SK-N-SH (cell line): ENCODE data around the gene PTCD1. TPM values are rescaled to one million over a fixed set of nuclear protein-coding genes. Genes with fewer than 3 reads are reported as not detected.
A peak's percentile ranks its signal among the peaks of the same experiment; 100 is the strongest.

Experiments used
- CTCF ChIA-PET: fragments of 300-600, 350-600 bp; formaldehyde crosslinking; extraction: SDS; loops from one replicate; lab custom pipeline; 2021; lab: Yijun Ruan, JAX
- POLR2A ChIA-PET: fragments of 350-600 bp; sonication (Branson Sonifier 250); formaldehyde crosslinking; extraction: SDS; loops from one replicate; lab custom pipeline; 2020; ENCODE audit warnings: antibody characterized with exemption, inconsistent platforms; lab: Yijun Ruan, JAX
- DNase-seq: peaks from one replicate; pipeline ENCODE4 v3.0.0; 2012
- H2AFZ ChIP-seq: fragments of 200-600 bp; sonication (generic); 2 replicates; pipeline ENCODE4 v1.8.1; 2016; ENCODE audit warnings: antibody characterized with exemption, mild to moderate bottlenecking, low read depth
- H3F3A ChIP-seq: fragments of 200-600 bp; sonication (generic); replicated peaks from 2 replicates; pipeline ENCODE3; 2016; ENCODE audit warnings: antibody characterized with exemption, mild to moderate bottlenecking; ENCODE audit not compliant: insufficient read depth
- H3K27ac ChIP-seq, 2 experiments: fragments of 200-500 bp in 1 of 2; fragments of 200-600 bp in 1 of 2; sonication (Bioruptor generic) in 1 of 2; sonication (generic), shearing (Covaris generic) in 1 of 2; 2 replicates each; pipeline versions ENCODE4 v1.5.1 to v1.6.1; 2014 to 2016; ENCODE audit warnings: low read depth in 2 of 2, inconsistent platforms in 1 of 2, low read length in 1 of 2, mild to moderate bottlenecking in 1 of 2, mixed read lengths in 1 of 2
- H3K27me3 ChIP-seq: fragments of 200-600 bp; sonication (generic), shearing (Covaris generic); 2 replicates; pipeline ENCODE4 v1.6.1; 2016; ENCODE audit warnings: mixed run types; ENCODE audit not compliant: insufficient read depth
- H3K36me3 ChIP-seq, 2 experiments: fragments of 200-500 bp in 1 of 2; fragments of 200-600 bp in 1 of 2; sonication (Bioruptor generic) in 1 of 2; sonication (generic) in 1 of 2; replicated peaks in 1 of 2; 2 replicates each; pipeline versions ENCODE3 to v1.5.1; 2014 to 2016; ENCODE audit warnings: low read length in 1 of 2, mild to moderate bottlenecking in 1 of 2; ENCODE audit not compliant: insufficient read depth in 2 of 2, control insufficient read depth in 1 of 2
- H3K4me1 ChIP-seq, 2 experiments: fragments of 200-500 bp in 1 of 2; fragments of 200-600 bp in 1 of 2; sonication (Bioruptor generic) in 1 of 2; sonication (generic), shearing (Covaris generic) in 1 of 2; 2 replicates each; pipeline versions ENCODE4 v1.5.1 to v1.6.1; 2014 to 2016; ENCODE audit warnings: low read depth in 1 of 2, low read length in 1 of 2, mixed run types in 1 of 2; ENCODE audit not compliant: insufficient read depth in 2 of 2, control insufficient read depth in 1 of 2
- H3K4me2 ChIP-seq: fragments of 200-600 bp; sonication (generic), shearing (Covaris generic); 2 replicates; pipeline ENCODE4 v1.6.1; 2017; ENCODE audit warnings: mixed run types
- H3K4me3 ChIP-seq, 2 experiments: fragments of 200-500 bp in 1 of 2; fragments of 200-600 bp in 1 of 2; sonication (Bioruptor generic) in 1 of 2; sonication (generic), shearing (Covaris generic) in 1 of 2; 2 replicates each; pipeline versions ENCODE4 v1.5.1 to v1.8.1; 2014 to 2016; ENCODE audit warnings: low read depth in 2 of 2, inconsistent platforms in 1 of 2, low read length in 1 of 2, mild to moderate bottlenecking in 1 of 2, mixed read lengths in 1 of 2, moderate library complexity in 1 of 2
- H3K79me2 ChIP-seq: fragments of 200-600 bp; sonication (generic); 2 replicates; pipeline ENCODE4 v1.8.1; 2017; ENCODE audit warnings: mild to moderate bottlenecking; ENCODE audit not compliant: insufficient read depth
- H3K9ac ChIP-seq: fragments of 200-600 bp; sonication (generic); 2 replicates; pipeline ENCODE4 v1.6.1; 2017; ENCODE audit warnings: mixed run types
- H3K9me2 ChIP-seq: fragments of 200-600 bp; sonication (generic); 2 replicates; pipeline ENCODE4 v1.6.1; 2017; ENCODE audit warnings: mixed run types
- H3K9me3 ChIP-seq: fragments of 200-600 bp; sonication (generic); 2 replicates; pipeline ENCODE4 v1.6.1; 2017; ENCODE audit warnings: mixed run types, mild to moderate bottlenecking, moderate library complexity
- H4K20me1 ChIP-seq: fragments of 200-600 bp; sonication (generic); 2 replicates; pipeline ENCODE4 v1.6.1; 2017; ENCODE audit warnings: mild to moderate bottlenecking, mixed run types; ENCODE audit not compliant: insufficient read depth
- EP300 ChIP-seq, 2 experiments: IDR thresholded peaks; 2 replicates each; pipeline versions ENCODE4 v1.4.0 to v1.6.1; 2012; ENCODE audit warnings: borderline replicate concordance in 1 of 2, low read depth in 1 of 2, low read length in 1 of 2
- EZH2phosphoT487 ChIP-seq: fragments of 200-600 bp; sonication (generic); IDR thresholded peaks from 2 replicates; pipeline ENCODE4 v1.6.1; 2017; ENCODE audit warnings: low read depth, mixed run types, mild to moderate bottlenecking, antibody characterized with exemption, moderate library complexity, borderline replicate concordance
- FOXJ3 ChIP-seq: sonication (generic); formaldehyde crosslinking; IDR thresholded peaks from 2 replicates; pipeline ENCODE4 v1.5.1; 2020; ENCODE audit warnings: mild to moderate bottlenecking, missing genetic modification reagents
- GABPA ChIP-seq: IDR thresholded peaks from 2 replicates; pipeline ENCODE4 v1.4.0; 2012; ENCODE audit warnings: low read depth, mild to moderate bottlenecking
- NRF1 ChIP-seq: IDR thresholded peaks from 2 replicates; pipeline ENCODE4 v1.6.1; 2012; ENCODE audit warnings: low read depth, mild to moderate bottlenecking, low read length
- RAD21 ChIP-seq: IDR thresholded peaks from 2 replicates; pipeline ENCODE4 v1.6.1; 2012; ENCODE audit warnings: mild to moderate bottlenecking, low read length
- RXRA ChIP-seq: IDR thresholded peaks from 2 replicates; pipeline ENCODE4 v1.4.0; 2012; ENCODE audit warnings: low read depth, mild to moderate bottlenecking, borderline replicate concordance
- SIN3A ChIP-seq: IDR thresholded peaks from 2 replicates; pipeline ENCODE4 v1.6.1; 2012; ENCODE audit warnings: low read depth, mild to moderate bottlenecking, low read length, moderate library complexity, borderline replicate concordance
- TAF1 ChIP-seq: IDR thresholded peaks from 2 replicates; pipeline ENCODE4 v1.6.1; 2012; ENCODE audit warnings: low read depth, mild to moderate bottlenecking, low read length, moderate library complexity, borderline replicate concordance
- TCF12 ChIP-seq: IDR thresholded peaks from 2 replicates; pipeline ENCODE4 v1.4.0; 2012
- YY1 ChIP-seq: IDR thresholded peaks from 2 replicates; pipeline ENCODE4 v1.4.0; 2012; ENCODE audit warnings: low read depth, mild to moderate bottlenecking
- WGBS: methylation state at CpG from one replicate; pipeline ENCODE4 v1.1.6; 2017; ENCODE audit warnings: low lambda C conversion rate; 5-methylcytosine and 5-hydroxymethylcytosine counted together
- polyA plus RNA-seq, 3 experiments: library from polyadenylated mRNA; depleted of rRNA; stranded (reverse); fragments of >200 nt; gene quantifications; 2 replicates each; pipeline ENCODE4 v1.2.3, GENCODE V29; 2012
- TF ChIP-seq, protein P1 (sequence below): IDR thresholded peaks from 2 replicates; pipeline ENCODE4 v1.6.1; 2012; ENCODE audit warnings: mild to moderate bottlenecking, low read depth, low read length, moderate library complexity
- TF ChIP-seq, protein P2 (sequence below): IDR thresholded peaks from 2 replicates; pipeline ENCODE4 v1.4.0; 2012; ENCODE audit warnings: low read depth, borderline replicate concordance
- TF ChIP-seq, protein P3 (sequence below): IDR thresholded peaks from 2 replicates; pipeline ENCODE4; 2012
- TF ChIP-seq, protein P4 (sequence below): IDR thresholded peaks from 2 replicates; pipeline ENCODE4 v1.4.0; 2012; ENCODE audit warnings: low read depth, borderline replicate concordance

PTCD1 gene
- polyA plus RNA-seq, 1 of the 3 experiments (the other 2 are of a cell fraction): 8.2 TPM

DNA sequence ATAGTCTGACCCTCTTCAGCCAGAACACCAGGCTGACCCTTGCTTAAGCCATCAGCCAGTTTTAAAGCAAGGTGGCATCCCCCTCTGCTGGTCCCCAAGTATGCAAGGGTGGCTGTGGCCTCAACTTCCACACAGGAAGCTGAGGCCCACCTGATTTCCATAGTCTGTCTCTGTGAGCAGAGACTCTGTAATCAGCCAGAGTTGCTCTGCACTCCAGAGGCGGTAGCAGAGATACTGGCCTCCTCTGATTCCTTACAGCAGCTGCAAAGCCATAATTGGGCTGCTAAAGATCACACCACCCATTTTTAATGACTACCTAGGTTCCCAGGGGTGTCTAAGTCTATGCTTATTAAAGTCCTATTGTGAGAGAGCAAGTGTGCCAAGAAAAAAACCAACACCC is 32.0 kb downstream of the PTCD1 start:
- H3K4me3 ChIP-seq: peak overlapping the region; percentile 85 to 97
- ChIA-PET POLR2A (interaction anchor here (0.9 to 5.2 kb wide), 2 partner anchors 10 to 31 kb away, joined by 3 to 102 read pairs; no protein-coding TSS in a partner anchor), CTCF (interaction anchor here (0.6 to 3.5 kb wide), 10 partner anchors 7 to 573 kb away, joined by 3 to 16 read pairs (median 4); no protein-coding TSS in a partner anchor)
- H2AFZ ChIP-seq: no peak overlapping the region
- H3F3A ChIP-seq: peaks cover 12% of the 10 kb centered on the region
- H3K27me3 ChIP-seq: no peaks in the 10 kb centered on the region
- peaks cover 97% of the 10 kb centered on the region for H3K79me2 ChIP-seq
- no peaks in the 10 kb centered on the region for H3K9me2 ChIP-seq
- H3K9me3 ChIP-seq: no peaks in the 10 kb centered on the region
- peak overlapping the region; percentile 91 for H3K4me2 ChIP-seq
- peak; percentile 4; the same call in 1 of the 2 replicates for TF ChIP-seq RAD21
- TF ChIP-seq, protein P1, sequence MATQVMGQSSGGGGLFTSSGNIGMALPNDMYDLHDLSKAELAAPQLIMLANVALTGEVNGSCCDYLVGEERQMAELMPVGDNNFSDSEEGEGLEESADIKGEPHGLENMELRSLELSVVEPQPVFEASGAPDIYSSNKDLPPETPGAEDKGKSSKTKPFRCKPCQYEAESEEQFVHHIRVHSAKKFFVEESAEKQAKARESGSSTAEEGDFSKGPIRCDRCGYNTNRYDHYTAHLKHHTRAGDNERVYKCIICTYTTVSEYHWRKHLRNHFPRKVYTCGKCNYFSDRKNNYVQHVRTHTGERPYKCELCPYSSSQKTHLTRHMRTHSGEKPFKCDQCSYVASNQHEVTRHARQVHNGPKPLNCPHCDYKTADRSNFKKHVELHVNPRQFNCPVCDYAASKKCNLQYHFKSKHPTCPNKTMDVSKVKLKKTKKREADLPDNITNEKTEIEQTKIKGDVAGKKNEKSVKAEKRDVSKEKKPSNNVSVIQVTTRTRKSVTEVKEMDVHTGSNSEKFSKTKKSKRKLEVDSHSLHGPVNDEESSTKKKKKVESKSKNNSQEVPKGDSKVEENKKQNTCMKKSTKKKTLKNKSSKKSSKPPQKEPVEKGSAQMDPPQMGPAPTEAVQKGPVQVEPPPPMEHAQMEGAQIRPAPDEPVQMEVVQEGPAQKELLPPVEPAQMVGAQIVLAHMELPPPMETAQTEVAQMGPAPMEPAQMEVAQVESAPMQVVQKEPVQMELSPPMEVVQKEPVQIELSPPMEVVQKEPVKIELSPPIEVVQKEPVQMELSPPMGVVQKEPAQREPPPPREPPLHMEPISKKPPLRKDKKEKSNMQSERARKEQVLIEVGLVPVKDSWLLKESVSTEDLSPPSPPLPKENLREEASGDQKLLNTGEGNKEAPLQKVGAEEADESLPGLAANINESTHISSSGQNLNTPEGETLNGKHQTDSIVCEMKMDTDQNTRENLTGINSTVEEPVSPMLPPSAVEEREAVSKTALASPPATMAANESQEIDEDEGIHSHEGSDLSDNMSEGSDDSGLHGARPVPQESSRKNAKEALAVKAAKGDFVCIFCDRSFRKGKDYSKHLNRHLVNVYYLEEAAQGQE: no peak
- peaks cover 60% of the 10 kb centered on the region for H4K20me1 ChIP-seq
- no peak for DNase-seq
- H3K9ac ChIP-seq: peak overlapping the region; percentile 96
- WGBS: 83% methylated on average over 1 of the region's 1 CpG
- peak overlapping the region in 1 of 2 experiments; percentile 98; a peak in 2 of 4 replicates for H3K27ac ChIP-seq
- peaks cover 15 to 28% of the 10 kb centered on the region in 2 experiments for H3K4me1 ChIP-seq
- H3K36me3 ChIP-seq: peaks cover 38 to 49% of the 10 kb centered on the region in 2 experiments

DNA sequence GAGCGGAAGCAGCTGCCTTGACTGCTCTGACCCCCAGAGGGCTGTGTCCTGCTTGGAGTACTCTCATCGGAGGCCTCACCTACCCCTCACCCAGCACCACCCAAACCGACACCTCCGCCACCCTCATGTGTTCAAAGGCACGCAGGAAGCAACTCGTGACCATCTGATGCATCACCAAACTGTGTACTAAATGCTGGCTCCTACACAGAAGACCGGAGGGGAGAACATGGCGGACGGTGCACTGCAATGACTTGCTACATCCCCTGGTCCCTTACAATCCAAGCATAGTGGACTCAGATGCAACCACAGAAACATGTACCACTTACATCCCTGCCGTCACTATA is 33.6 kb downstream of the PTCD1 start:
- 94% methylated on average over 10 of the region's 10 CpGs for WGBS
- Histone ChIP-seq H3K4me3 (no peak overlapping the region), H3K79me2 (peaks cover 88% of the 10 kb centered on the region), H3K27me3 (no peaks in the 10 kb centered on the region), H4K20me1 (peaks cover 55% of the 10 kb centered on the region), H3K4me2 (no peak overlapping the region), H3K9me2 (no peaks in the 10 kb centered on the region), H3K36me3 (peaks cover 36 to 47% of the 10 kb centered on the region in 2 experiments), H3K4me1 (peaks cover 11 to 22% of the 10 kb centered on the region in 2 experiments), H3K27ac (no peak overlapping the region), H3F3A (peaks cover 21% of the 10 kb centered on the region), H3K9ac (no peak overlapping the region), H3K9me3 (no peaks in the 10 kb centered on the region), H2AFZ (no peak overlapping the region)
- no peak for DNase-seq
- TF ChIP-seq, protein P1: no peak
- no peak for TF ChIP-seq FOXJ3 (CRISPR knock-in tag)
- TF ChIP-seq, protein P2, sequence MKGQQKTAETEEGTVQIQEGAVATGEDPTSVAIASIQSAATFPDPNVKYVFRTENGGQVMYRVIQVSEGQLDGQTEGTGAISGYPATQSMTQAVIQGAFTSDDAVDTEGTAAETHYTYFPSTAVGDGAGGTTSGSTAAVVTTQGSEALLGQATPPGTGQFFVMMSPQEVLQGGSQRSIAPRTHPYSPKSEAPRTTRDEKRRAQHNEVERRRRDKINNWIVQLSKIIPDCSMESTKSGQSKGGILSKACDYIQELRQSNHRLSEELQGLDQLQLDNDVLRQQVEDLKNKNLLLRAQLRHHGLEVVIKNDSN: no peak
- TF ChIP-seq NRF1: no peak
- TF ChIP-seq SIN3A: no peak
- no peak for TF ChIP-seq RXRA
- TF ChIP-seq, protein P3, sequence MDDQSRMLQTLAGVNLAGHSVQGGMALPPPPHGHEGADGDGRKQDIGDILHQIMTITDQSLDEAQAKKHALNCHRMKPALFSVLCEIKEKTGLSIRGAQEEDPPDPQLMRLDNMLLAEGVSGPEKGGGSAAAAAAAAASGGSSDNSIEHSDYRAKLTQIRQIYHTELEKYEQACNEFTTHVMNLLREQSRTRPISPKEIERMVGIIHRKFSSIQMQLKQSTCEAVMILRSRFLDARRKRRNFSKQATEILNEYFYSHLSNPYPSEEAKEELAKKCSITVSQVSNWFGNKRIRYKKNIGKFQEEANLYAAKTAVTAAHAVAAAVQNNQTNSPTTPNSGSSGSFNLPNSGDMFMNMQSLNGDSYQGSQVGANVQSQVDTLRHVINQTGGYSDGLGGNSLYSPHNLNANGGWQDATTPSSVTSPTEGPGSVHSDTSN: no peak
- no peak for TF ChIP-seq TCF12
- no peak for TF ChIP-seq YY1
- TF ChIP-seq, protein P4, sequence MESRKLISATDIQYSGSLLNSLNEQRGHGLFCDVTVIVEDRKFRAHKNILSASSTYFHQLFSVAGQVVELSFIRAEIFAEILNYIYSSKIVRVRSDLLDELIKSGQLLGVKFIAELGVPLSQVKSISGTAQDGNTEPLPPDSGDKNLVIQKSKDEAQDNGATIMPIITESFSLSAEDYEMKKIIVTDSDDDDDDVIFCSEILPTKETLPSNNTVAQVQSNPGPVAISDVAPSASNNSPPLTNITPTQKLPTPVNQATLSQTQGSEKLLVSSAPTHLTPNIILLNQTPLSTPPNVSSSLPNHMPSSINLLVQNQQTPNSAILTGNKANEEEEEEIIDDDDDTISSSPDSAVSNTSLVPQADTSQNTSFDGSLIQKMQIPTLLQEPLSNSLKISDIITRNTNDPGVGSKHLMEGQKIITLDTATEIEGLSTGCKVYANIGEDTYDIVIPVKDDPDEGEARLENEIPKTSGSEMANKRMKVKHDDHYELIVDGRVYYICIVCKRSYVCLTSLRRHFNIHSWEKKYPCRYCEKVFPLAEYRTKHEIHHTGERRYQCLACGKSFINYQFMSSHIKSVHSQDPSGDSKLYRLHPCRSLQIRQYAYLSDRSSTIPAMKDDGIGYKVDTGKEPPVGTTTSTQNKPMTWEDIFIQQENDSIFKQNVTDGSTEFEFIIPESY: no peak
- TF ChIP-seq GABPA: no peak
- no peak for TF ChIP-seq EP300 (IDR thresholded peaks at IDR 0.05; ENCODE audit: borderline replicate concordance in 1 of 2, low read depth in 1 of 2, low read length in 1 of 2)
- no peak for TF ChIP-seq TAF1
- TF ChIP-seq EZH2phosphoT487: no peak
- POLR2A ChIA-PET: interaction anchor here (0.6 to 5.2 kb wide), 2 partner anchors 8 to 18 kb away, joined by 4 to 102 read pairs; no protein-coding TSS in a partner anchor
- CTCF ChIA-PET: interaction anchor here (1.2 kb wide), 1 partner anchor 40 kb away, joined by 3 read pairs; no protein-coding TSS in a partner anchor
